Right lobe of liver (tissue), 6 donors: ENCODE data around the gene PHKB. TPM values are rescaled to one million over a fixed set of nuclear protein-coding genes. Genes with fewer than 3 reads are reported as not detected.
A peak's percentile ranks its signal among the peaks of the same experiment; 100 is the strongest.

Experiments
- ATAC-seq, 4 donors: fragments of 200-7000 bp; cut with Tn5 transposase; one replicate each; pipeline ENCODE4 v1.9.1; 2020; ENCODE audit warnings: mild to moderate bottlenecking in 4 of 4, moderate library complexity in 4 of 4
- DNase-seq, 3 donors: peaks; one replicate each; pipeline ENCODE4 v3.0.0-alpha.2; 2020
- H3K27ac ChIP-seq, 3 donors: fragments of 200-600 bp; one replicate each; pipeline ENCODE4 v1.8.0; 2022
- H3K27me3 ChIP-seq, 2 donors: fragments of 200-600 bp; one replicate each; pipeline ENCODE4 v1.8.0; 2022
- H3K36me3 ChIP-seq, 4 donors: fragments of 200-600 bp; sonication (generic) in 1 of 4; one replicate each; pipeline versions ENCODE4 v1.5.1 to v1.8.0; 2017 to 2022; ENCODE audit warnings: control low read depth in 1 of 4
- H3K4me1 ChIP-seq, 4 donors: fragments of 200-600 bp; sonication (generic) in 1 of 4; one replicate each; pipeline versions ENCODE4 v1.5.1 to v1.8.0; 2017 to 2022; ENCODE audit warnings: control low read depth in 1 of 4
- H3K4me3 ChIP-seq, 3 donors: fragments of 200-600 bp; one replicate each; pipeline ENCODE4 v1.8.0; 2022
- H3K9me3 ChIP-seq, 4 donors: fragments of 200-600 bp; sonication (generic) in 1 of 4; one replicate each; pipeline versions ENCODE4 v1.5.1 to v1.8.0; 2017 to 2022; ENCODE audit warnings: control low read depth in 1 of 4
- CTCF ChIP-seq, 4 donors: fragments of 200-600 bp in 3 of 4; fragments of 450-650 bp in 1 of 4; IDR thresholded peaks; one replicate each; pipeline versions ENCODE4 v1.5.1 to v1.8.0; 2016 to 2022; ENCODE audit warnings: antibody characterized with exemption in 4 of 4, mild to moderate bottlenecking in 2 of 4
- POLR2A ChIP-seq: fragments of 450-650 bp; IDR thresholded peaks from one replicate; pipeline ENCODE4 v1.6.1; 2017; ENCODE audit warnings: antibody characterized with exemption, mild to moderate bottlenecking
- WGBS: methylation state at CpG from one replicate; pipeline ENCODE4 v1.1.6; 2018; ENCODE audit warnings: low coverage, low lambda C conversion rate; ENCODE audit not compliant: insufficient coverage; ENCODE audit errors: missing lambda C conversion rate; 5-methylcytosine and 5-hydroxymethylcytosine counted together
- intact Hi-C, 2 donors: fragments of 100-400 bp; cut with DNase I; formaldehyde crosslinking; loops; one replicate each; pipeline versions ENCODE4 v1.11.2 to v1.14.1; 2022
- total RNA-seq, 6 experiments: library from RNA; depleted of rRNA in 2 of 6; stranded (reverse); fragments of >200 nt in 2 of 6; fragmentation: NEBNext Ultra II Directional in 3 of 6; extraction: Animal tissue kit (Norgen Biotek cat#: 25700) in 3 of 6; gene quantifications; one replicate each; pipeline versions ENCODE4 v1.1.0 to v1.2.4, GENCODE V29; 2016 to 2023
- donor health status: DM: no; HTN: yes; CAD: no.
- donor health status: DM: no; HTN: no; CAD: no.
- donor health status: DM: no; HTN: no; CAD: no.
- donor health status: DM: no; HTN: yes; CAD: no.
- donor health status: DM: no; HTN: yes; CAD: no.

The PHKB gene
- total RNA-seq, 6 experiments from 2014 or later: 28.9 to 45.3 (median 35.4) TPM

- no peaks in the 10 kb centered on the region for H3K9me3 ChIP-seq
- WGBS: 79% methylated on average over 3 of the region's 3 CpGs
- H3K4me1 ChIP-seq: peaks cover 0 to 11% (median 0%) of the 10 kb centered on the region in 4 donors
- DNase-seq: no peak
- no peaks in the 10 kb centered on the region for H3K27me3 ChIP-seq
- no peak for ATAC-seq
- TF ChIP-seq CTCF (IDR thresholded peaks at IDR 0.05): no peak
- H3K27ac ChIP-seq: no peak overlapping the region
- intact Hi-C loops: no loop called here
- peaks cover 0 to 16% (median 7%) of the 10 kb centered on the region in 4 donors for H3K36me3 ChIP-seq
- no peak overlapping the region for H3K4me3 ChIP-seq
Observed at GRCh38 chr16:47519546-47519945, 58.4 kb downstream of the PHKB start.

- Histone ChIP-seq H3K27ac (no peak overlapping the region), H3K36me3 (peaks cover 0 to 14% (median 6%) of the 10 kb centered on the region in 4 donors), H3K9me3 (no peaks in the 10 kb centered on the region), H3K27me3 (no peaks in the 10 kb centered on the region), H3K4me3 (no peak overlapping the region), H3K4me1 (peaks cover 0 to 11% (median 0%) of the 10 kb centered on the region in 4 donors)
- WGBS: 41% methylated on average over 2 of the region's 2 CpGs
- TF ChIP-seq CTCF (IDR thresholded peaks at IDR 0.05) (no peak), POLR2A (no peak)
- ATAC-seq: no peak
- intact Hi-C loops: no loop called here
- no peak for DNase-seq
Observed at GRCh38 chr16:47519996-47520679, 59.0 kb downstream of the PHKB start.

GRCh38 chr16:47523342-47524006 is 62.3 kb downstream of the PHKB start:
- 58% methylated on average over 2 of the region's 2 CpGs for WGBS
- no peaks in the 10 kb centered on the region for H3K27me3 ChIP-seq
- H3K4me3 ChIP-seq: no peak overlapping the region
- no peaks in the 10 kb centered on the region for H3K9me3 ChIP-seq
- intact Hi-C loops: no loop called here
- no peak overlapping the region for H3K27ac ChIP-seq
- DNase-seq (no peak), ATAC-seq (peak; percentile 68 to 75 (median 73))
- TF ChIP-seq CTCF (IDR thresholded peaks at IDR 0.05) (no peak), POLR2A (no peak)
- no peaks in the 10 kb centered on the region for H3K36me3 ChIP-seq
- H3K4me1 ChIP-seq: peaks cover 0 to 11% (median 0%) of the 10 kb centered on the region in 4 donors

GRCh38 chr16:47524007-47524405 is 62.9 kb downstream of the PHKB start:
- Histone ChIP-seq H3K4me3 (no peak overlapping the region), H3K27ac (no peak overlapping the region), H3K36me3 (no peaks in the 10 kb centered on the region), H3K27me3 (no peaks in the 10 kb centered on the region), H3K4me1 (peaks cover 0 to 11% (median 0%) of the 10 kb centered on the region in 4 donors), H3K9me3 (no peaks in the 10 kb centered on the region)
- DNase-seq (no peak), ATAC-seq (no peak)
- no peak for TF ChIP-seq CTCF (IDR thresholded peaks at IDR 0.05)
- TF ChIP-seq POLR2A: no peak
- 74% methylated on average over 5 of the region's 5 CpGs for WGBS
- intact Hi-C loops: no loop called here
